Mesothelial cell of epicardium (in vitro differentiated cells): Measurements from ENCODE around the gene GNAI3. TPM values are rescaled to one million over a fixed set of nuclear protein-coding genes. Genes with fewer than 3 reads are reported as not detected.

Experiments
- DNase-seq, 2 experiments: peaks; one replicate each; pipeline ENCODE4 v3.0.0; 2021; ENCODE audit warnings: low spot score in 2 of 2; ENCODE audit not compliant: unreplicated experiment in 2 of 2
- H3K27ac Mint-ChIP-seq: 2 replicates; pipeline ENCODE4 v1.8.0; 2021; ENCODE audit warnings: mixed read lengths
- H3K27me3 Mint-ChIP-seq: 2 replicates; pipeline ENCODE4 v1.8.0; 2021; ENCODE audit warnings: low read depth, mixed read lengths
- H3K36me3 Mint-ChIP-seq: 2 replicates; pipeline ENCODE4 v1.8.0; 2021; ENCODE audit warnings: mixed read lengths
- H3K4me1 Mint-ChIP-seq: 2 replicates; pipeline ENCODE4 v1.8.0; 2021; ENCODE audit warnings: mixed read lengths
- H3K4me3 Mint-ChIP-seq: 2 replicates; pipeline ENCODE4 v1.8.0; 2021; ENCODE audit warnings: mild to moderate bottlenecking, moderate library complexity, mixed read lengths
- H3K9me3 Mint-ChIP-seq: 2 replicates; pipeline ENCODE4 v1.8.0; 2021; ENCODE audit warnings: mixed read lengths
- total RNA-seq: library from RNA; stranded (reverse); gene quantifications from 3 replicates; pipeline ENCODE4 v1.2.1, GENCODE V29; 2021
- TF ChIP-seq, protein P1 (sequence below): fragments of 200-600 bp; sonication (generic); IDR thresholded peaks from one replicate; pipeline ENCODE4 v1.5.0; 2021; ENCODE audit warnings: antibody characterized with exemption; ENCODE audit not compliant: unreplicated experiment

Gene GNAI3
- total RNA-seq, 1 donor from 2014 or later, result 8.2 TPM

GRCh38 chr1:109538827-109539555 is 9.4 kb upstream of the GNAI3 start:
- H3K4me3 Mint-ChIP-seq, result no peak overlapping the region
- H3K27ac Mint-ChIP-seq, result no peak overlapping the region
- no peaks in the 10 kb centered on the region for H3K4me1 Mint-ChIP-seq
- H3K9me3 Mint-ChIP-seq, result no peaks in the 10 kb centered on the region
- H3K27me3 Mint-ChIP-seq, result peaks cover 37% of the 10 kb centered on the region
- TF ChIP-seq, protein P1, sequence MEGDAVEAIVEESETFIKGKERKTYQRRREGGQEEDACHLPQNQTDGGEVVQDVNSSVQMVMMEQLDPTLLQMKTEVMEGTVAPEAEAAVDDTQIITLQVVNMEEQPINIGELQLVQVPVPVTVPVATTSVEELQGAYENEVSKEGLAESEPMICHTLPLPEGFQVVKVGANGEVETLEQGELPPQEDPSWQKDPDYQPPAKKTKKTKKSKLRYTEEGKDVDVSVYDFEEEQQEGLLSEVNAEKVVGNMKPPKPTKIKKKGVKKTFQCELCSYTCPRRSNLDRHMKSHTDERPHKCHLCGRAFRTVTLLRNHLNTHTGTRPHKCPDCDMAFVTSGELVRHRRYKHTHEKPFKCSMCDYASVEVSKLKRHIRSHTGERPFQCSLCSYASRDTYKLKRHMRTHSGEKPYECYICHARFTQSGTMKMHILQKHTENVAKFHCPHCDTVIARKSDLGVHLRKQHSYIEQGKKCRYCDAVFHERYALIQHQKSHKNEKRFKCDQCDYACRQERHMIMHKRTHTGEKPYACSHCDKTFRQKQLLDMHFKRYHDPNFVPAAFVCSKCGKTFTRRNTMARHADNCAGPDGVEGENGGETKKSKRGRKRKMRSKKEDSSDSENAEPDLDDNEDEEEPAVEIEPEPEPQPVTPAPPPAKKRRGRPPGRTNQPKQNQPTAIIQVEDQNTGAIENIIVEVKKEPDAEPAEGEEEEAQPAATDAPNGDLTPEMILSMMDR, result no peak
- no peaks in the 10 kb centered on the region for H3K36me3 Mint-ChIP-seq
- DNase-seq, result no peak

GRCh38 chr1:109539676-109540075 is 8.7 kb upstream of the GNAI3 start, which contains the start of gene GPR61:
TSS of gene GPR61 (plus strand) at chr1:109539872. CDS start at chr1:109543023, 3,151 bp downstream.
- H3K36me3 Mint-ChIP-seq, result no peaks in the 10 kb centered on the region
- no peak within 1 kb of the TSS for H3K27ac Mint-ChIP-seq
- H3K4me1 Mint-ChIP-seq, result no peaks in the 10 kb centered on the region
- no peaks in the 10 kb centered on the region for H3K9me3 Mint-ChIP-seq
- TF ChIP-seq, protein P1, result no peak
- DNase-seq, result no peak
- H3K27me3 Mint-ChIP-seq, result peaks cover 40% of the 10 kb centered on the region
- no peak within 1 kb of the TSS for H3K4me3 Mint-ChIP-seq

- no peak for DNase-seq
- Mint-ChIP-seq H3K27me3 (peaks cover 40% of the 10 kb centered on the region), H3K9me3 (no peaks in the 10 kb centered on the region), H3K27ac (no peak overlapping the region), H3K36me3 (no peaks in the 10 kb centered on the region), H3K4me3 (no peak overlapping the region), H3K4me1 (peaks cover 3% of the 10 kb centered on the region)
- TF ChIP-seq, protein P1, result no peak
These were observed 7.3 kb upstream of the GNAI3 start for GRCh38 chr1:109541102-109541501.

DNA sequence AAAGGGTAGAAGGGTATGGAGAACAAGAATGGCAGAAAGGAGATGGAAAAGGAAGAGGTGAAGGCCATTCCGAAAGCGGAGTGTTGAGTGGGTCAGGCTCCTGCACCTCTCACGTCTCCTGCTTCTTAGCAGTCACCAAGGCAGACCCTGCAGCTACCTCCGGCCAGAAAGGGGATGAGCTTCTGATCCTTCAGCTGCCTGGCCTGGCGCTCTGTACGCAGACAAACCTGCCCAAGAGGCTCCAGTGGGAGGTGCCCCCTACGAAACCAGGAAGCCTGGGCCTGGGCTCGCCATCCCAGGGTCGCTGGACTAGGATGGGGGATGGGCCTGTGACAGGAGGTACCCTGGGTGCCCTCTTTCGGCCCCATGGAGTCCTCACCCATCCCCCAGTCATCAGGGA is 5.8 kb upstream of the GNAI3 start:
- Mint-ChIP-seq H3K27ac (no peak overlapping the region), H3K27me3 (peaks cover 40% of the 10 kb centered on the region), H3K9me3 (no peaks in the 10 kb centered on the region), H3K4me1 (peaks cover 19% of the 10 kb centered on the region), H3K36me3 (no peaks in the 10 kb centered on the region), H3K4me3 (no peak overlapping the region)
- TF ChIP-seq, protein P1, result no peak
- no peak for DNase-seq

DNA sequence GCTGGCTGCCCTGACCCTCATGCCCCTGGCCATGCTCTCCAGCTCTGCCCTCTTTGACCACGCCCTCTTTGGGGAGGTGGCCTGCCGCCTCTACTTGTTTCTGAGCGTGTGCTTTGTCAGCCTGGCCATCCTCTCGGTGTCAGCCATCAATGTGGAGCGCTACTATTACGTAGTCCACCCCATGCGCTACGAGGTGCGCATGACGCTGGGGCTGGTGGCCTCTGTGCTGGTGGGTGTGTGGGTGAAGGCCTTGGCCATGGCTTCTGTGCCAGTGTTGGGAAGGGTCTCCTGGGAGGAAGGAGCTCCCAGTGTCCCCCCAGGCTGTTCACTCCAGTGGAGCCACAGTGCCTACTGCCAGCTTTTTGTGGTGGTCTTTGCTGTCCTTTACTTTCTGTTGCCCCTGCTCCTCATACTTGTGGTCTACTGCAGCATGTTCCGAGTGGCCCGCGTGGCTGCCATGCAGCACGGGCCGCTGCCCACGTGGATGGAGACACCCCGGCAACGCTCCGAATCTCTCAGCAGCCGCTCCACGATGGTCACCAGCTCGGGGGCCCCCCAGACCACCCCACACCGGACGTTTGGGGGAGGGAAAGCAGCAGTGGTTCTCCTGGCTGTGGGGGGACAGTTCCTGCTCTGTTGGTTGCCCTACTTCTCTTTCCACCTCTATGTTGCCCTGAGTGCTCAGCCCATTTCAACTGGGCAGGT is 5.0 kb upstream of the GNAI3 start:
- H3K27me3 Mint-ChIP-seq, result peaks cover 40% of the 10 kb centered on the region
- H3K4me3 Mint-ChIP-seq, result no peak overlapping the region
- TF ChIP-seq, protein P1, result no peak
- H3K27ac Mint-ChIP-seq, result no peak overlapping the region
- H3K4me1 Mint-ChIP-seq, result peaks cover 22% of the 10 kb centered on the region
- DNase-seq, result no peak
- H3K36me3 Mint-ChIP-seq, result no peaks in the 10 kb centered on the region
- no peaks in the 10 kb centered on the region for H3K9me3 Mint-ChIP-seq
